Mesothelial cell of epicardium (in vitro differentiated cells): ENCODE data around the gene NME4. TPM values are rescaled to one million over a fixed set of nuclear protein-coding genes. Genes with fewer than 3 reads are reported as not detected.

Experiments
- DNase-seq, 2 experiments: peaks; one replicate each; pipeline ENCODE4 v3.0.0; 2021; ENCODE audit warnings: low spot score in 2 of 2; ENCODE audit not compliant: unreplicated experiment in 2 of 2
- H3K27ac Mint-ChIP-seq: 2 replicates; pipeline ENCODE4 v1.8.0; 2021; ENCODE audit warnings: mixed read lengths
- H3K27me3 Mint-ChIP-seq: 2 replicates; pipeline ENCODE4 v1.8.0; 2021; ENCODE audit warnings: low read depth, mixed read lengths
- H3K36me3 Mint-ChIP-seq: 2 replicates; pipeline ENCODE4 v1.8.0; 2021; ENCODE audit warnings: mixed read lengths
- H3K4me1 Mint-ChIP-seq: 2 replicates; pipeline ENCODE4 v1.8.0; 2021; ENCODE audit warnings: mixed read lengths
- H3K4me3 Mint-ChIP-seq: 2 replicates; pipeline ENCODE4 v1.8.0; 2021; ENCODE audit warnings: mild to moderate bottlenecking, moderate library complexity, mixed read lengths
- H3K9me3 Mint-ChIP-seq: 2 replicates; pipeline ENCODE4 v1.8.0; 2021; ENCODE audit warnings: mixed read lengths
- total RNA-seq: library from RNA; stranded (reverse); gene quantifications from 3 replicates; pipeline ENCODE4 v1.2.1, GENCODE V29; 2021
- TF ChIP-seq, protein P1 (sequence below): fragments of 200-600 bp; sonication (generic); IDR thresholded peaks from one replicate; pipeline ENCODE4 v1.5.0; 2021; ENCODE audit warnings: antibody characterized with exemption; ENCODE audit not compliant: unreplicated experiment

Gene NME4
- total RNA-seq, 1 donor from 2014 or later, result 252 TPM

DNA sequence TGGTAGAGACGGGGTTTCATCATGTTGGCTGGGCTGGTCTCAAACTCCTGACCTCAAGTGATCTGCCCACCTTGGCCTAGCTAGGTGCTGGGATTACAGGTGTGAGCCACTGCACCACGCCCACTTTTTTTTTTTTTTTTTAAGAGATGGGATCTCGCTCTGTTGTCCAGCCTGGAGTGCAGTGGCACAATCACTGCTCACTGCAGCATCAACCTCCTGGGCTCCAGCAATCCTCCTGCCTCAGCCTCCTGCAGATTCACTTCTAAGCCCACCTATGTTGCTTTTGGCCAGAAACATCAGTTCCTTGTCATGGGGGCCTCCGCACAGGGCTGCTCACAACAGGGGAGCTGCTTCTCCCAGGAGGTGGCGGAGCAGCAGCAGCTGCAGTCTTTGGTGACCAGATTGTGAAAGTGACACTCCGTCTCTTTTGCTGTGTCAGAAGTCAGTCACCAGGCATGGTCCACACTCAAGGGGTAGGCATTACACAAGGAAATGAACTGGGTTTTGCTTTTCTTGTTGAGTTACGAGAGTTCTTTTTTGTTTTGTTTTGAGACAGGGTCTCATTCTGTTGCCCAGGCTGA is 4.5 kb upstream of the NME4 start:
- DNase-seq, result no peak
- TF ChIP-seq, protein P1, sequence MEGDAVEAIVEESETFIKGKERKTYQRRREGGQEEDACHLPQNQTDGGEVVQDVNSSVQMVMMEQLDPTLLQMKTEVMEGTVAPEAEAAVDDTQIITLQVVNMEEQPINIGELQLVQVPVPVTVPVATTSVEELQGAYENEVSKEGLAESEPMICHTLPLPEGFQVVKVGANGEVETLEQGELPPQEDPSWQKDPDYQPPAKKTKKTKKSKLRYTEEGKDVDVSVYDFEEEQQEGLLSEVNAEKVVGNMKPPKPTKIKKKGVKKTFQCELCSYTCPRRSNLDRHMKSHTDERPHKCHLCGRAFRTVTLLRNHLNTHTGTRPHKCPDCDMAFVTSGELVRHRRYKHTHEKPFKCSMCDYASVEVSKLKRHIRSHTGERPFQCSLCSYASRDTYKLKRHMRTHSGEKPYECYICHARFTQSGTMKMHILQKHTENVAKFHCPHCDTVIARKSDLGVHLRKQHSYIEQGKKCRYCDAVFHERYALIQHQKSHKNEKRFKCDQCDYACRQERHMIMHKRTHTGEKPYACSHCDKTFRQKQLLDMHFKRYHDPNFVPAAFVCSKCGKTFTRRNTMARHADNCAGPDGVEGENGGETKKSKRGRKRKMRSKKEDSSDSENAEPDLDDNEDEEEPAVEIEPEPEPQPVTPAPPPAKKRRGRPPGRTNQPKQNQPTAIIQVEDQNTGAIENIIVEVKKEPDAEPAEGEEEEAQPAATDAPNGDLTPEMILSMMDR, result no peak
- Mint-ChIP-seq H3K27me3 (no peaks in the 10 kb centered on the region), H3K4me1 (peaks cover 30% of the 10 kb centered on the region), H3K27ac (no peak overlapping the region), H3K36me3 (peaks cover 3% of the 10 kb centered on the region), H3K9me3 (no peaks in the 10 kb centered on the region), H3K4me3 (no peak overlapping the region)

DNA sequence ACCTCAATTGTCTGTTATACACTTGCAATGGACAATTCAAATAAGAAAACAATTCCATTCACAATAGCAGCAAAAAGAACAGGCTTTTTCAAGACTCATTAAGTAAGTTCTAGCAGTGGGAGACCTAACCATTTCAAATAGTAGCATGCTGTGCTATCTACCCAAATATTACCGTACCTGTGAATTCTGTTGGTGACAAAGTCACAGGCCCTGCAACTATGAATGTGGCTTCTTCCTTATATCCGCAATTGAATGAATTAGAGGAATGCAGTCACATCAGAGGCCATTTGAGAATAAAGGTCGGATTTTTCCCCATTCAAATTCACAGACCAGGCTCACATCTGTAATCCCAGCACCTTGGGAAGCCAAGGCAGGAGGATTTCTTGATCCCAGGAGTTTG is 800 bp upstream of the NME4 start:
- Mint-ChIP-seq H3K4me1 (peaks cover 21% of the 10 kb centered on the region), H3K9me3 (no peaks in the 10 kb centered on the region), H3K4me3 (peak overlapping the region; percentile 89), H3K27ac (peak overlapping the region; percentile 98), H3K36me3 (peaks cover 4% of the 10 kb centered on the region), H3K27me3 (no peaks in the 10 kb centered on the region)
- TF ChIP-seq, protein P1, result no peak
- no peak for DNase-seq

DNA sequence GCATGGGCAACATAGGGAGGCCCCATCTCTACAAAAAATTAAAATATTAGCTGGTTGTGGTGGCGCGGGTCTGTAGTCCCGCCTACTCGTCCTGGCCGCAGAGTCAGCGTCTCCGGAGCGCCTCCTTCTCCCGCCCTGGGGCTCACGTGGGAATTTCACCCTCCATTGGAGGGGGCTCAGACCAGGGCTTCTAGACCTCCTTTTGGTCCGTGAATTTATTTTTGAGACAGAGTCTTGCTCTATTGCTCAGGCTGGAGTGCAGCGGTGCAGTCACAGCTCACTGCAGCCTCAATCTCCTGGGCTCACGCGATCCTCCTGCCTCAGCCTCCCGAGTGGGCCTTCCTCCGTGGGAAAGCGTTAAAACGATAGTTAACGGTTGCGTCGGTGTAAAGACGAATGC is 394 bp upstream of the NME4 start:
- Mint-ChIP-seq H3K27ac (peak overlapping the region; percentile 98), H3K9me3 (no peaks in the 10 kb centered on the region), H3K36me3 (peaks cover 4% of the 10 kb centered on the region), H3K4me3 (peak overlapping the region; percentile 89), H3K27me3 (no peaks in the 10 kb centered on the region), H3K4me1 (peaks cover 21% of the 10 kb centered on the region)
- TF ChIP-seq, protein P1, result no peak
- no peak for DNase-seq

DNA sequence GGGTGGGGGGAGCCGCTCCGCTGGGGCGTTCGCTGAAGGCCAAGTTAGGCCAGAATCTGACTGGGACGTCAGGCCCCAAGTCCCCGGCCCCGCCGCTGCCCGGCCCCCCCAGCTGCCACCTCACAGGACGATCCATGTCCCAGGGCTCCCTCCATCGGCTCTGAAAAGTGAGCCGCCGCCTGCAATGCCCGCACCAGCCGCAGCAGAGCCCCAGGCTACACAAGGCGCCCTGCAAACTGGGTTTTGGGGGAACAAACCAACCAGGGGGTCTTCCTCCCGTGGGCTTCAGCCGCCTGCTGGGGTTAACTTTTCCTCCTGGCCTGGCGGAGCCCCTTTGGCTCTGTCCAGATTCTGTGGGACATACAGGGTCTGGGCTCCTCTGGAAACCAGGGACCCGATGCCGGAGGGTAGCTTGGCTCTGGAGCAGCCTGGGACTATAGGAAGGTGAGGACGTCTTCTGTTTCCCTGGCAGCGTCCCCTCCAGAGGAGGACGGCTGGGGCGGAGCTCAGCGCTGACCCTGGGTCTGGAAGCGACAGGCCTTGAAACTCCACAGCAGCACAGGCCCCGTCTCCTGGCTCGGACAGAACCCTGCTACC is 835 bp downstream of the NME4 start:
- H3K27ac Mint-ChIP-seq, result peak overlapping the region; percentile 90
- H3K4me1 Mint-ChIP-seq, result peaks cover 23% of the 10 kb centered on the region
- peak; percentile 78 to 81 for DNase-seq
- peak overlapping the region; percentile 58 for H3K4me3 Mint-ChIP-seq
- no peaks in the 10 kb centered on the region for H3K27me3 Mint-ChIP-seq
- no peaks in the 10 kb centered on the region for H3K9me3 Mint-ChIP-seq
- TF ChIP-seq, protein P1, result peak; percentile 26
- H3K36me3 Mint-ChIP-seq, result peaks cover 2% of the 10 kb centered on the region

DNA sequence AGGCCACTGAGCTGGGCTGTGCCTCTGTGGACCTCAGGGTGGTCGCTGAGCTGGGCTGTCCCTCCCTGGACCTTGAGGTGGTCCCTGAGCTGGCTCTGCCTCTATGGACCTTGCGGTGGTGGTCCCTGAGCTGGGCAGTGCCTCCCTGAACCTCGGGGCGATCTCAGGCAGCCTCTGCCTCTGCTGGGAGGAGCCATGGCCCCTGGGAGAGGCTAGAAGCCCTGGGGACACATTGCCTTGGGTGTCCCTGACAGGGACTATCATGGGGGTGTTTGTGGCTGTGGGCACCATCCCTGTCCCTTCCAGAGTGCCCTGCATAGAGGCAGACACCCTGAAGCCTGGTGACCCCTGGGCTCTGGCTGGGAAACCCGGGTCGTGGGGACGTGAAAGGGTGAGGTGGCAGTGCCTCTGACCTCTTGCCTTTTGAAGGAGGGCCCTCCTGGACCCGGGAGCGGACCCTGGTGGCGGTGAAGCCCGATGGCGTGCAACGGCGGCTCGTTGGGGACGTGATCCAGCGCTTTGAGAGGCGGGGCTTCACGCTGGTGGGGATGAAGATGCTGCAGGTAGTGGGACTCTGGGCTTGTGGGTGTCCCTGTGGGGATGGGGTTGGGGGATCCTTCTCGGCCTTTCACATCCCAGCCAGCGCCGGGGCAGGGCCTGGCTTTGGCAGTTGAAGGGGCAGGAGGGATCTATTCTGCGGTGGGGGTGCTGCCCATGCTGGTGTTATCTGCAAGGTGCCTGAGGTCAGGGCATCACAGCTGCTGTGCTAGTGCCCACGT is 1.8 kb downstream of the NME4 start:
- H3K36me3 Mint-ChIP-seq, result peaks cover 2% of the 10 kb centered on the region
- H3K27me3 Mint-ChIP-seq, result no peaks in the 10 kb centered on the region
- H3K9me3 Mint-ChIP-seq, result no peaks in the 10 kb centered on the region
- peak overlapping the region; percentile 90 for H3K27ac Mint-ChIP-seq
- TF ChIP-seq, protein P1, result peak; percentile 6
- H3K4me3 Mint-ChIP-seq, result peak overlapping the region; percentile 58
- peaks cover 23% of the 10 kb centered on the region for H3K4me1 Mint-ChIP-seq
- no peak for DNase-seq
